Testis (tissue), 3 donors: Measurements from ENCODE around the gene RASA3. TPM values are rescaled to one million over a fixed set of nuclear protein-coding genes. Genes with fewer than 3 reads are reported as not detected.
A peak's percentile ranks its signal among the peaks of the same experiment; 100 is the strongest.

Experiments used
- DNase-seq: peaks from one replicate; pipeline ENCODE4 v3.0.0-alpha.2; 2019
- H3K27ac ChIP-seq, 2 donors: fragments of 200-600 bp; sonication (generic); one replicate each; pipeline ENCODE4 v1.5.1; 2019
- H3K27me3 ChIP-seq: fragments of 200-600 bp; sonication (generic); one replicate; pipeline ENCODE4 v1.5.1; 2019
- H3K36me3 ChIP-seq: fragments of 200-600 bp; sonication (generic); one replicate; pipeline ENCODE4 v1.5.1; 2017; ENCODE audit warnings: low read depth; ENCODE audit errors: missing control alignments
- H3K4me1 ChIP-seq: fragments of 200-600 bp; sonication (generic); one replicate; pipeline ENCODE4 v1.5.1; 2019
- H3K4me3 ChIP-seq, 2 donors: fragments of 200-600 bp; sonication (generic); one replicate each; pipeline ENCODE4 v1.5.1; 2017 to 2019
- H3K9me3 ChIP-seq: fragments of 200-600 bp; sonication (generic); one replicate; pipeline ENCODE4 v1.5.1; 2017
- POLR2A ChIP-seq: fragments of 450-650 bp; IDR thresholded peaks from one replicate; pipeline ENCODE4 v1.6.1; 2017; ENCODE audit warnings: antibody characterized with exemption, mild to moderate bottlenecking, moderate library complexity
- WGBS, 2 donors: methylation state at CpG; one replicate each; pipeline ENCODE4 v1.1.5; 2018; 5-methylcytosine and 5-hydroxymethylcytosine counted together
- intact Hi-C: fragments of 100-400 bp; cut with DNase I; formaldehyde crosslinking; loops from one replicate; pipeline ENCODE4 v1.15.1; 2023; ENCODE audit warnings: low total_unique reads
- polyA plus RNA-seq: library from polyadenylated mRNA; stranded (reverse); fragments of 350-450 nt; fragmentation: Illumina TruSeq; extraction: RNeasy Lipid Tissue Mini Kit (QIAGEN cat#74804); gene quantifications from one replicate; pipeline ENCODE4 v1.2.3, GENCODE V29; 2014; ENCODE audit warnings: low read depth, low replicate concordance; ENCODE audit not compliant: insufficient read depth
- total RNA-seq, 2 donors: library from RNA; depleted of rRNA; stranded (reverse); fragments of >200 nt; gene quantifications; one replicate each; pipeline ENCODE4 v1.2.3, GENCODE V29; 2016
- TF ChIP-seq, protein P1 (sequence below), 3 experiments: fragments of 450-650 bp in 2 of 3; fragments of 200-600 bp in 1 of 3; sonication (generic) in 1 of 3; IDR thresholded peaks; one replicate each; pipeline ENCODE4 v1.5.1; 2016 to 2019; ENCODE audit warnings: antibody characterized with exemption in 3 of 3, mild to moderate bottlenecking in 2 of 3, moderate library complexity in 1 of 3

Gene RASA3
- total and polyA plus RNA-seq, 3 donors from 2014 or later: 13.2 to 21.6 (median 16.4) TPM

DNA sequence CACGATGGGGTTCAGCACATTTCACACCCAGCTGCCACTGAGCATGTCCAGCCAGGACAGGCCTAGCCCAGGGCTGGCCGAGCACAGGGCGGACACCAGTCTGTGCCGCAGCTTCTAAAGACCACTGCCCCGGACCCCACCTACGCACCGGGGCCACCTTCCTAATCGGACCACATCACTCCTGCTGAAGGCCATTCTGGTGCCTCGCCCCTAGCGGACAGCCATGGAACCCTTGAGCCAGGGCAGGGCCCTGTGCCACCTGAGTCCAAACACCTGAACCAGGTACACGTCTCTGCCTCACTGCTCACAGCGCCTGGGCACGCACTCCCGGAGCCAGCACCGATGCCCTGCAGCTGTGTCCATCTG is 150.1 kb downstream of the RASA3 start:
- H3K9me3 ChIP-seq: no peaks in the 10 kb centered on the region
- no peaks in the 10 kb centered on the region for H3K4me1 ChIP-seq
- no peaks in the 10 kb centered on the region for H3K36me3 ChIP-seq
- TF ChIP-seq, protein P1, sequence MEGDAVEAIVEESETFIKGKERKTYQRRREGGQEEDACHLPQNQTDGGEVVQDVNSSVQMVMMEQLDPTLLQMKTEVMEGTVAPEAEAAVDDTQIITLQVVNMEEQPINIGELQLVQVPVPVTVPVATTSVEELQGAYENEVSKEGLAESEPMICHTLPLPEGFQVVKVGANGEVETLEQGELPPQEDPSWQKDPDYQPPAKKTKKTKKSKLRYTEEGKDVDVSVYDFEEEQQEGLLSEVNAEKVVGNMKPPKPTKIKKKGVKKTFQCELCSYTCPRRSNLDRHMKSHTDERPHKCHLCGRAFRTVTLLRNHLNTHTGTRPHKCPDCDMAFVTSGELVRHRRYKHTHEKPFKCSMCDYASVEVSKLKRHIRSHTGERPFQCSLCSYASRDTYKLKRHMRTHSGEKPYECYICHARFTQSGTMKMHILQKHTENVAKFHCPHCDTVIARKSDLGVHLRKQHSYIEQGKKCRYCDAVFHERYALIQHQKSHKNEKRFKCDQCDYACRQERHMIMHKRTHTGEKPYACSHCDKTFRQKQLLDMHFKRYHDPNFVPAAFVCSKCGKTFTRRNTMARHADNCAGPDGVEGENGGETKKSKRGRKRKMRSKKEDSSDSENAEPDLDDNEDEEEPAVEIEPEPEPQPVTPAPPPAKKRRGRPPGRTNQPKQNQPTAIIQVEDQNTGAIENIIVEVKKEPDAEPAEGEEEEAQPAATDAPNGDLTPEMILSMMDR (IDR thresholded peaks at IDR 0.05): no peak
- TF ChIP-seq POLR2A: no peak
- WGBS, 2 donors: 93 to 98% methylated on average over 7 to 15 of the region's 15 CpGs
- no peaks in the 10 kb centered on the region for H3K27me3 ChIP-seq
- H3K4me3 ChIP-seq: no peak overlapping the region
- peak; percentile 12 for DNase-seq
- intact Hi-C loops: no loop called here
- H3K27ac ChIP-seq: no peak overlapping the region

DNA sequence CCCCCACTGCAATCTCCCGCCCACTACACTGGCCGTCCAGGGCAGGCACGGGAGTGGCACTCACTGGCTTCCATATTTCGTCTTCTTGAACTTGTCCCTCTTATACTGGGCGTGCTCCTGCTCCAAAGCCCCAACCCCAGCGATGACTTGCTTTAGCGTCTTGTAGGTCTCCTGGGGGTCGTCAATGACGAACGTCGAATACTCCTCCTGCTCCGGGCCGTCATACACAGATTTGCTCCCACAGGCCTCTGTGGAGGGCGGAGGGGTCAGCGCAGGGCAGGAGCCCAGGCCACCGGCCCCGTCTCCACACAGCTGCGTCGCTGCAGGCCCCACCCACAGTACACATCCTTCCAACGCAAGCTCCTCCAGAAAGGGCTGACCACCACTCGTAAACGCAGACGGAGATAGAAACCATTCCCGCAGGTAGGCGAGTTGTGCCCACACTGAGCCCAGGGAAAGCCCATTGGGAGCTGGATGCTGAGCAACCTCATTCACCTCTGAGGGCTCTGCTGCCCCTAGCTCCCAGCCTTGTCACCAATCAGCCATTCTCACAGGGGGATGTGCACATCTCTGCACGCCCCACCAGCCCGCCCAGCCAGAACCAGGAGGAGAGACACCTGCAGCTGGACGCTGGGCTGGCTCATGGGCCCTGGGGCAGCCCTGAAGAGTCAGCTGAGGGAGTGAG is 150.7 kb downstream of the RASA3 start:
- no peaks in the 10 kb centered on the region for H3K36me3 ChIP-seq

DNA sequence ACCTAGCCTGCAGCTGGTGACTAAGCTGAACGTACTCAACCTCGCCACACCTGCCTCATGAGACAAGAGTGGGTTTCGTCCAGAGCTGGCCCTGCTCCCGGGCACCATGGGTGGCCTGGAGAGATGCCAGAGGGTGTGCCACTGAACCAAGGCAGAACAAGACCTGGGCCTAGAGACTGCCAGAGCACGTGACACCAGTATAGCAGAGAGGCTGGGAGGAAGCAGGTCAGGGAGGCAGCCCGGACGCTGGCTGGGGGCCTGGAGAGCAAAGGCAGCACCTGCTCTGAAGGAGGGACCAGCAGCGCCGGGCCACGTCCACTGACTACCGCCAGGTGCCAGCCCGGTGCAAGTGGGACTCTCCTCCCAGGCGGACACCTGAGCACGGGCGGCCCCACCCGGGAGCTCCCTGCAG is 151.2 kb downstream of the RASA3 start:
- intact Hi-C loops: no loop called here
- no peaks in the 10 kb centered on the region for H3K36me3 ChIP-seq
- H3K9me3 ChIP-seq: no peaks in the 10 kb centered on the region
- H3K4me3 ChIP-seq: no peak overlapping the region
- no peak for DNase-seq
- H3K27ac ChIP-seq: no peak overlapping the region
- H3K4me1 ChIP-seq: no peaks in the 10 kb centered on the region
- 83 to 95% methylated on average over 14 to 16 of the region's 16 CpGs for WGBS, 2 donors
- no peaks in the 10 kb centered on the region for H3K27me3 ChIP-seq
- no peak for TF ChIP-seq POLR2A
- TF ChIP-seq, protein P1 (IDR thresholded peaks at IDR 0.05): no peak

More for the DNA sequence above, 150.7 kb downstream of the RASA3 start:
- Histone ChIP-seq H3K9me3 (no peaks in the 10 kb centered on the region), H3K4me1 (no peaks in the 10 kb centered on the region), H3K27ac (no peak overlapping the region), H3K27me3 (no peaks in the 10 kb centered on the region), H3K4me3 (no peak overlapping the region)
- DNase-seq: no peak
- intact Hi-C loops: no loop called here
- TF ChIP-seq POLR2A: no peak
- TF ChIP-seq, protein P1 (IDR thresholded peaks at IDR 0.05): no peak
- 91 to 96% methylated on average over 25 to 28 of the region's 28 CpGs for whole genome bisulfite sequencing, 2 donors

DNA sequence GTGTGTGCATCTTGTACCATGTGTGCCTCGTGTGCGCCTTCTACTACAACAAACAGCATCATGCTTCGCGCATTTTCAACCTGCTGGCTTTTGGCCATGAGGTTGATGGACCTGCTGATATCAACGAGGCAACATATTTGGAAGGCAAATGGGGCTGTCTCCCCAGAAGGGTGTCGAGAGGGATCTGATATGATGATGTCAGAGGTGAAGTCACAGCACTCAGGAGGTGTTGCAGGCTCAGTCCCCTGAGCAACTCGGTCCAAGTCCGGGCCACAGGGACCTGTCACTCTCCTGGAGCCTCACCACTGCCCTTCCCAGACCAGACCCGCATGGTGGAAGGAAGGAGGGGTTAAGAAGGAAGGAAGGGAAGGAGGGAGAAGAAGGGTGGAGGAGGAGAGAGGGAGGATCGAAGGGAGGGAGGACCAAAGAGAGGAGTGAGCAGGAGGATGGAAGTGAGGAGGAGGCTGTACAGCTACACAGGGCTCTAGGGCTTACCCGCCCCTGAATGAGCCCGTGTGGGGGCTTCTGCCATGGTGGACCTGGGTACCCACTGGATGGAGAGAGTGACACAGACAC is 151.8 kb downstream of the RASA3 start:
- H3K36me3 ChIP-seq: no peaks in the 10 kb centered on the region
- H3K9me3 ChIP-seq: no peaks in the 10 kb centered on the region
- intact Hi-C loops: no loop called here
- H3K4me1 ChIP-seq: no peaks in the 10 kb centered on the region
- WGBS, 2 donors: 91 to 97% methylated on average over 12 of the region's 12 CpGs
- H3K27ac ChIP-seq: no peak overlapping the region
- H3K27me3 ChIP-seq: no peaks in the 10 kb centered on the region
- DNase-seq: no peak
- no peak for TF ChIP-seq POLR2A
- TF ChIP-seq, protein P1 (IDR thresholded peaks at IDR 0.05): no peak
- no peak overlapping the region for H3K4me3 ChIP-seq
